ENCODE results near the gene MYL11.

Gene MYL11

DNA sequence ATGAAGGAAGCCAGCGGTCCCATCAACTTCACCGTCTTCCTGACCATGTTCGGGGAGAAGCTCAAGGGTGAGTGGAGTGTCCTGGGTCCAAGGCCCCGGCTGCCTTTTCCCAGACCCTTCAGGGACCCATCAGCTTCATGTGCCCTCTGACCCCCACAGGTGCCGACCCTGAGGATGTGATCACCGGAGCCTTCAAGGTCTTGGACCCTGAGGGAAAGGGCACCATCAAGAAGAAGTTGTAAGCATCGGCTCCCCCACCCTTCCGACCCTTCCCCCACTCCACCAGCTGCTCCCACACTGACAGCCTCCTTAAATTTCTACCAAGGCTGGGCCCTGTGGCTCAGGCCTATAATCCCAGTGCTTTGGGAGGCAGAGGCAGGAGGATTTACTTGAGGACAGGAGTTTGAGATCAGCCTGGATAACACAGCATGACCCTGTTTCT lies 1.9 kb downstream of the MYL11 start:
- TF ChIP-seq POLR2AphosphoS5 (IDR thresholded peaks at IDR 0.05; ENCODE audit: low read depth) (no peak), SPI1 (IDR thresholded peaks at IDR 0.05; ENCODE audit: borderline replicate concordance, low read depth) (no peak), GABPA (IDR thresholded peaks at IDR 0.05; ENCODE audit: low read depth) (no peak)
- TF ChIP-seq, protein P1, sequence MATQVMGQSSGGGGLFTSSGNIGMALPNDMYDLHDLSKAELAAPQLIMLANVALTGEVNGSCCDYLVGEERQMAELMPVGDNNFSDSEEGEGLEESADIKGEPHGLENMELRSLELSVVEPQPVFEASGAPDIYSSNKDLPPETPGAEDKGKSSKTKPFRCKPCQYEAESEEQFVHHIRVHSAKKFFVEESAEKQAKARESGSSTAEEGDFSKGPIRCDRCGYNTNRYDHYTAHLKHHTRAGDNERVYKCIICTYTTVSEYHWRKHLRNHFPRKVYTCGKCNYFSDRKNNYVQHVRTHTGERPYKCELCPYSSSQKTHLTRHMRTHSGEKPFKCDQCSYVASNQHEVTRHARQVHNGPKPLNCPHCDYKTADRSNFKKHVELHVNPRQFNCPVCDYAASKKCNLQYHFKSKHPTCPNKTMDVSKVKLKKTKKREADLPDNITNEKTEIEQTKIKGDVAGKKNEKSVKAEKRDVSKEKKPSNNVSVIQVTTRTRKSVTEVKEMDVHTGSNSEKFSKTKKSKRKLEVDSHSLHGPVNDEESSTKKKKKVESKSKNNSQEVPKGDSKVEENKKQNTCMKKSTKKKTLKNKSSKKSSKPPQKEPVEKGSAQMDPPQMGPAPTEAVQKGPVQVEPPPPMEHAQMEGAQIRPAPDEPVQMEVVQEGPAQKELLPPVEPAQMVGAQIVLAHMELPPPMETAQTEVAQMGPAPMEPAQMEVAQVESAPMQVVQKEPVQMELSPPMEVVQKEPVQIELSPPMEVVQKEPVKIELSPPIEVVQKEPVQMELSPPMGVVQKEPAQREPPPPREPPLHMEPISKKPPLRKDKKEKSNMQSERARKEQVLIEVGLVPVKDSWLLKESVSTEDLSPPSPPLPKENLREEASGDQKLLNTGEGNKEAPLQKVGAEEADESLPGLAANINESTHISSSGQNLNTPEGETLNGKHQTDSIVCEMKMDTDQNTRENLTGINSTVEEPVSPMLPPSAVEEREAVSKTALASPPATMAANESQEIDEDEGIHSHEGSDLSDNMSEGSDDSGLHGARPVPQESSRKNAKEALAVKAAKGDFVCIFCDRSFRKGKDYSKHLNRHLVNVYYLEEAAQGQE (IDR thresholded peaks at IDR 0.05; ENCODE audit: insufficient replicate concordance, low read depth): no peak
- TF ChIP-seq, protein P2, sequence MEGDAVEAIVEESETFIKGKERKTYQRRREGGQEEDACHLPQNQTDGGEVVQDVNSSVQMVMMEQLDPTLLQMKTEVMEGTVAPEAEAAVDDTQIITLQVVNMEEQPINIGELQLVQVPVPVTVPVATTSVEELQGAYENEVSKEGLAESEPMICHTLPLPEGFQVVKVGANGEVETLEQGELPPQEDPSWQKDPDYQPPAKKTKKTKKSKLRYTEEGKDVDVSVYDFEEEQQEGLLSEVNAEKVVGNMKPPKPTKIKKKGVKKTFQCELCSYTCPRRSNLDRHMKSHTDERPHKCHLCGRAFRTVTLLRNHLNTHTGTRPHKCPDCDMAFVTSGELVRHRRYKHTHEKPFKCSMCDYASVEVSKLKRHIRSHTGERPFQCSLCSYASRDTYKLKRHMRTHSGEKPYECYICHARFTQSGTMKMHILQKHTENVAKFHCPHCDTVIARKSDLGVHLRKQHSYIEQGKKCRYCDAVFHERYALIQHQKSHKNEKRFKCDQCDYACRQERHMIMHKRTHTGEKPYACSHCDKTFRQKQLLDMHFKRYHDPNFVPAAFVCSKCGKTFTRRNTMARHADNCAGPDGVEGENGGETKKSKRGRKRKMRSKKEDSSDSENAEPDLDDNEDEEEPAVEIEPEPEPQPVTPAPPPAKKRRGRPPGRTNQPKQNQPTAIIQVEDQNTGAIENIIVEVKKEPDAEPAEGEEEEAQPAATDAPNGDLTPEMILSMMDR (IDR thresholded peaks at IDR 0.05; ENCODE audit: insufficient read depth, low read length): no peak
- H3K27me3 ChIP-seq (ENCODE audit: insufficient read depth, poor library complexity, severe bottlenecking): no peaks in the 10 kb centered on the region
- H3K27ac ChIP-seq (replicated peaks): no peak overlapping the region
- DNase-seq (ENCODE audit: low read depth in 1 of 2, low spot score in 1 of 2): no peak
- H3K4me3 ChIP-seq (replicated peaks; ENCODE audit: insufficient read depth, low read length): no peak overlapping the region

DNA sequence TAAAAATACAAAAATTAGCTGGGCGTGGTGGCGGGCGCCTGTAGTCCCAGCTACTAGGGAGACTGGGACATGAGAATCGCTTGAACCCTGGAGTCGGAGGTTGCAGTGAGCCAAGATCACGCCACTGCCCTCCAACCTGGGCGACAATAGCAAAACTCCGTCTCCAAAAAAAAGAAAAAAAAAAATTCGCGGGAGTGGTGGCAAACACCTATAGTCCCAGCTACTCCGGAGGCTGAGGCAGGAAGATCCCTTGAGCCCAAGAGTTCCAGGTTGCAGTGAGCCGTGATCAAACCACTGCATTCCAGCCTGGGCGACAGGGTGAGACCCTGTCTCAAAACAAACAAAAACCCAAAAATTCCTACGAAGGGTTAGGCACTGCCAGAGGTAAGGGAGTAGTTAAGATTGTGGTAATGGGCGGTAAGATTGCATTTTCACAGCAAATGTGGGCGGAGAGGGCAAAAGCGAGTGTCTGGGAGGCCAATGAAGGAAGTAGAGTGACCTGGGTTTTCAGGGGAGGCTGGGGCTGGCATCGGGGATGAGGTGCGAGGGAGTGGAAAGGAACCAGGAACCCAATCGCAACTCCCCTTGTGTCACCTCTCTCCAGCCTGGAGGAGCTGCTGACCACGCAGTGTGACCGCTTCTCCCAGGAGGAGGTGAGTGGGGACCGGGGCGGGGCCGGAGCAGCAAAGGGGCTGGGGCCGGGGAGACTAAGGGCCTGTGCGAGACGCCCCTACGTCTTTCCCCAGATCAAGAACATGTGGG lies 2.6 kb downstream of the MYL11 start:
- peak; percentile 77 to 94 for DNase-seq (ENCODE audit: low read depth in 1 of 2, low spot score in 1 of 2)
- peak overlapping the region; percentile 75 for H3K4me3 ChIP-seq (replicated peaks; ENCODE audit: insufficient read depth, low read length)
- H3K27me3 ChIP-seq (ENCODE audit: insufficient read depth, poor library complexity, severe bottlenecking): no peaks in the 10 kb centered on the region
- H3K27ac ChIP-seq (replicated peaks): peak overlapping the region; percentile 97
- TF ChIP-seq, protein P2 (IDR thresholded peaks at IDR 0.05; ENCODE audit: insufficient read depth, low read length): no peak

DNA sequence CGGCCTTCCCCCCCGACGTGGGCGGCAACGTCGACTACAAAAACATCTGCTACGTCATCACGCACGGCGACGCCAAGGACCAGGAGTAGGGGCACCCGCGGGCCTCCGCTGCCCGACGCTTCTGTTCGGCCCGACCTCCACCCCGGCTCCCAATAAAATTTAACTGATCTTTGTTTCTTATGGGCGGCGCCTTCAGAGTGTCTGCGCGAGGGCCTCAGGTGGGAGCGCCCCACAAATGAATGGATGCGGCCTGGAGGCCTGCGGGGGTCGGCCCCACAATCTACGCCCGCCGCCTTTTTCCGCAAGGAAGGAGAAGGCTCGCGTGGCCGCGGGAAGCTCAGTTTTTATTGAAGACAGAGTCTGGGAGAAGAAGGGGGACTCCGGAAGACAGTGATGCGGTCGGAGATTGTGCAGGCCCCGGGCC lies 3.2 kb downstream of the MYL11 start:
- Histone ChIP-seq H3K4me3 (replicated peaks; ENCODE audit: insufficient read depth, low read length) (peak overlapping the region; percentile 75), H3K27me3 (ENCODE audit: insufficient read depth, poor library complexity, severe bottlenecking) (no peaks in the 10 kb centered on the region), H3K27ac (replicated peaks) (peak overlapping the region; percentile 97)
- peak in 1 of 2 experiments; percentile 94 for DNase-seq (ENCODE audit: low read depth in 1 of 2, low spot score in 1 of 2)
- no peak for TF ChIP-seq GABPA (IDR thresholded peaks at IDR 0.05; ENCODE audit: low read depth)
- TF ChIP-seq, protein P1 (IDR thresholded peaks at IDR 0.05; ENCODE audit: insufficient replicate concordance, low read depth): no peak
- no peak for TF ChIP-seq POLR2AphosphoS5 (IDR thresholded peaks at IDR 0.05; ENCODE audit: low read depth)
- no peak for TF ChIP-seq SPI1 (IDR thresholded peaks at IDR 0.05; ENCODE audit: borderline replicate concordance, low read depth)
- TF ChIP-seq, protein P2 (IDR thresholded peaks at IDR 0.05; ENCODE audit: insufficient read depth, low read length): no peak
